22Rv1 (cell line): ENCODE results near the gene PDE9A.

Source experiments
- H3K27ac ChIP-seq: fragments of 450-650 bp; 2 replicates; pipeline ENCODE4 v1.5.1; 2017
- ZFX ChIP-seq: fragments of 450-650 bp; IDR thresholded peaks from 2 replicates; pipeline ENCODE4 v1.6.1; 2017; ENCODE audit warnings: antibody characterized with exemption, borderline replicate concordance
- TF ChIP-seq, protein P1 (sequence below): fragments of 450-650 bp; IDR thresholded peaks from 2 replicates; pipeline ENCODE4 v1.5.1; 2017; ENCODE audit warnings: mild to moderate bottlenecking

PDE9A gene

DNA sequence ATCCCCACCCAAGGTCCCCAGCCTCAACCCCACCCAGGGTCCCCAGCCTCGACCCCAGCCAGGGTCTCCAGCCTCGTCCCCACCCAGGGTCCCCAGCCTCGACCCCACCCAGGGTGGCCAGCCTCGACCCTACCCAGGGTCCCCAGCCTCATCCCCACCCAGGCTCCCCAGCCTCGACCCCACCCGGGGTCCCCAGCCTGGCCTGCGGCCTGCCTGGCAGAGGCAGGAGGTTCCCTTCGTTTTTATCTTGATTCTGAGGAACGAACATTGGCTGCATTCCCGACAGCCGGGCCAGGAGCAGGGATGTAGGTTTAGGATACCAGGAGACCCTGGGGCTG, 3.4 kb upstream of the PDE9A start:
- H3K27ac ChIP-seq, result no peak overlapping the region
- TF ChIP-seq, protein P1, sequence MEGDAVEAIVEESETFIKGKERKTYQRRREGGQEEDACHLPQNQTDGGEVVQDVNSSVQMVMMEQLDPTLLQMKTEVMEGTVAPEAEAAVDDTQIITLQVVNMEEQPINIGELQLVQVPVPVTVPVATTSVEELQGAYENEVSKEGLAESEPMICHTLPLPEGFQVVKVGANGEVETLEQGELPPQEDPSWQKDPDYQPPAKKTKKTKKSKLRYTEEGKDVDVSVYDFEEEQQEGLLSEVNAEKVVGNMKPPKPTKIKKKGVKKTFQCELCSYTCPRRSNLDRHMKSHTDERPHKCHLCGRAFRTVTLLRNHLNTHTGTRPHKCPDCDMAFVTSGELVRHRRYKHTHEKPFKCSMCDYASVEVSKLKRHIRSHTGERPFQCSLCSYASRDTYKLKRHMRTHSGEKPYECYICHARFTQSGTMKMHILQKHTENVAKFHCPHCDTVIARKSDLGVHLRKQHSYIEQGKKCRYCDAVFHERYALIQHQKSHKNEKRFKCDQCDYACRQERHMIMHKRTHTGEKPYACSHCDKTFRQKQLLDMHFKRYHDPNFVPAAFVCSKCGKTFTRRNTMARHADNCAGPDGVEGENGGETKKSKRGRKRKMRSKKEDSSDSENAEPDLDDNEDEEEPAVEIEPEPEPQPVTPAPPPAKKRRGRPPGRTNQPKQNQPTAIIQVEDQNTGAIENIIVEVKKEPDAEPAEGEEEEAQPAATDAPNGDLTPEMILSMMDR, result no peak
- TF ChIP-seq ZFX, result no peak

GRCh38 chr21:42650441-42651421, 2.7 kb upstream of the PDE9A start:
- no peak for TF ChIP-seq ZFX
- TF ChIP-seq, protein P1, result no peak
- no peak overlapping the region for H3K27ac ChIP-seq

DNA sequence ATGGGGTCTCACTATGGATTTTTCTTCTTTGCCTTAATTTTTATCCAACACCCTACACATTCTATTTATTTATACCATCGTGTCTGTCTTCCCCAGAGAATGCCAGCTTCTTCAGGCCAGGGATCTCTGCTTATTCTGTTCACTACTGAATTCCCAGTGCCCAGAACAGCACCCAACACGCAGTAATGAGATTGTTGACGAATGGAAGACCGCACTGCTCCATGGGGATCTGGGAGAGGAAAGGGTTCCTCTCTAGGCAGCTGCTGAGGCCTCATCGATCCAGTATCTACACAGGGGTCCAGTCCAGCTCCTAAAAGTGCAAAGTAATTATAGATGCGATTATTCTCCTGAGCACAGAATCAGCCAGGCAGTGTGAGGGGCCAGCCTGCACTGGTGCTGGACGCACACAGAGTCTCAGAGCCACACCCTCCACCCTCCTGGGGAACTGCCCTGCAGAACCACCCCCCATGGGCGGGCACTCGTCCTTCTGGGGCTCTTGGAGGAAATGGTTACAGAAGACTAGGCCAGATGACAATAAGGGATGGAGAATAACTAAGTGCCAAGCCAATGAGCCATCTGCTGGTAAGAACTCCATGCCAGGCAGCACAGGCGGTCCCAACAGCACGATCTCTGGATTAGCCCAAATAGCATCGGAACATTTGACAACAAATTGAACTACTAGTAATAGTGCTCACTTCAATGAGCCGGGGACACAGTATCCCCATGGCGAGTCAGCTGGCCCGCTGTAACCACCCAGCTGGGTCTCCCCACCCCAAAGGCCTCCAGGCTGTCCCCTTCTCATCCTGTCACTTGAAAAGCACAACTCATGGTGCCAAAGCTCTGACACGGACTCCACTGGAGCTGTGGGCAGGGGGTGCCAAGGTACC, 1.7 kb upstream of the PDE9A start:
- 0 out of 2 replicates have a peak overlapping the region, but pooled peaks have one; percentile 5 for H3K27ac ChIP-seq
- no peak for TF ChIP-seq ZFX
- TF ChIP-seq, protein P1, result no peak

DNA sequence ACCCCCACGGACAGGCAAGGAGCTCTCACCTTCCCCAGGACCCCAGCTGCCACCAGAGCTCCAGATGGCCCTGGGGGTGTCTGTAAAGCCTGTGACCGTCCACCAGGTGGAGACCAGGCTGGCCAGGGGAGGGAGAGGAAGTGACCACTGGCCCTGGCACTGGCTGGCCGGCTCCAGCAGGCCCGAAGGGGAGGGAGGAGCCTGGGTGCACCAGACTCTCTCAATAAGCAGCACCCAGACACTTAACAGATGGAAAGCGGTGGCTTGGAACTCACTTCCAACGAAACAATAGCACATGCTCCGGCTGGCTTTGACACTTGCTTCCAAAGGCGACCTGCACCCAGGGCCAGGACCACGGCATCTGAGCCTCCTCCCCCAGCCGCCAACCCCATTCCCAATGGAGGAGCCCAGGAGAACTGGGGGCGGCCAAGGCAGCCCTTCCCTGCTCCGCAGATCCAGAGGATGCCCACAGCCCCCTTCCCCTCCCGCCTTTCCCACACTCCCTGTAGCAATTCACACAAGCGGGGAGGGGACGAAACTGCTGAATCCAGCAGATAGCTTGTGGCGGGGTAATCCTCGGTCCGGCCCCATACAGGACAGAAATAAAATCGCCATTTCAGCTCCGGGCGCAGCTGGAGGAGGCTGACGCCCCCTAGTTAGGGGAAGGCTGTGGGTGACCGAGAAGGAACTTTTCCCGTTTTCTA, 742 bp upstream of the PDE9A start:
- 0 out of 2 replicates have a peak overlapping the region, but pooled peaks have one; percentile 8 for H3K27ac ChIP-seq

DNA sequence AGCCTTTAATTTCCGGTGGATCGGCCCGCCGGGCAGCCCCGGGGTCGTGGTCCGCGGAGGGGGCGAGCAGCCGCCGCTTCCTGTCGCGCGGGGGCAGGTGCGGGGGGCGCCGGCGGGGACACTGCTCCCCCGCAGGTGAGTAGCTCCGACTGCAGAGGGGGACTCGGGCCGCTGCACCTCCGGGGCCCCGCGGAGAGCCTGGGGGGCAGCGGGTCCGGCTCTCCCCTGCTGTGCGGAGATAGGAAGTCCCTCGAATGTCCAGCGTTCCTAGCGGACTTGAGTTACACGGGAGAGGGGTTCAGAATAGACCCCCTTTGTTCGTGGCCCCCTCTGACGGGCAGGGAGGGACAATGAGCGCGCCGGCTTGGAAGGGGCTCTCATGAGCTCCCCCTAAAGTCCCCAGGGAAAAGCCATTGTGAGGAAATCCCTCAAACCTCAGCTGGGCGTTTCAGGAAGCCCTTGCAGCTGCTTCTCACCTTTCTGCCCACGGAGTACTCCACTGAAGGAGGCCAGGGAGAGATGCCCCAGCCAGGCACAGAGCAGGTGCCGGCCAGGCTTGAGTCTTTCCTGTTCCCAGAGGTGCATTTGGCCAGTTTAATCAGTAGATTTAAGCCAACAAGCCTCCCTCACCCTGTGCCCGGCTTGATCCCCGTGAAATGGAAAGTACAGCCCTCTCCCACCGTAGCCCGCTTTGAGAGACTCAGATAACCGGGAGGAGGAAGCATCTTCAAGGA, 925 bp downstream of the PDE9A start:
- H3K27ac ChIP-seq, result peak overlapping the region; percentile 20; the same call in 1 of the 2 replicates
- TF ChIP-seq, protein P1, result no peak
- TF ChIP-seq ZFX, result no peak

More for the DNA sequence above, 742 bp upstream of the PDE9A start:
- TF ChIP-seq, protein P1, result no peak; the same call in 1 of the 2 replicates
- no peak for TF ChIP-seq ZFX

- TF ChIP-seq, protein P1, result no peak
- no peak for TF ChIP-seq ZFX
- H3K27ac ChIP-seq, result no peak overlapping the region
Observed at GRCh38 chr21:42654913-42655795, 1.7 kb downstream of the PDE9A start.
